ENCODE results near the gene NAT8. TPM values are rescaled to one million over a fixed set of nuclear protein-coding genes. Genes with fewer than 3 reads are reported as not detected.
"Not testable (repeated sequence)": the region's sequence is repeated elsewhere in the genome, so short reads cannot be mapped to it uniquely, and the experiment has no call there.

NAT8 gene
- total RNA-seq, 1 experiment from 2014 or later: not detected

DNA sequence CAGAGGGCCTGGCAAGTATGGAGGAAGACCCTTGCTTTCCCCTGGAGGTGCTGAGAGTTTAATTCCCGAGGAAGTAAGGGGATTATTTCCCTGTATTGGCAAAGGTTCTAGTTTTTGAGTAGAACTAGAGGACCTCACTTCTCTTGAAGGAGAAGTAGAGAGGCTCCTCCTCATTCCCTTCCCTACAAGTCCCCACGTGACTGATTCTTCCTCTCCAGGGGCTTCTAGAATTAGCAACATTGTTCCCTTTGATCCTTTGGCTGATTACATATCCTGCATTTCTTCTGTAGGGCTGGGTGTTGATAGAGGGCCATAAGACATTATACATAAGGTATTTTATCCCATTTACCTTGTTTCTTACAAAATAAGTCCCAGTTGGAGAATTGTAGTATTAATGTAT lies 35.8 kb upstream of the NAT8 start:
- POLR2A ChIA-PET (ENCODE audit: low non-redundant PET); H3K4me1 ChIP-seq (ENCODE audit: insufficient read depth, low read length, poor library complexity, severe bottlenecking); H3K27ac ChIP-seq (ENCODE audit: low read depth, low read length, poor library complexity, severe bottlenecking); CTCF ChIA-PET; H3K36me3 ChIP-seq (ENCODE audit: insufficient read depth, low read length, poor library complexity, severe bottlenecking); H3K9me3 ChIP-seq (ENCODE audit: low read depth, low read length, poor library complexity, severe bottlenecking); DNase-seq (ENCODE audit: low spot score); H3K4me3 ChIP-seq (ENCODE audit: low read depth, low read length, poor library complexity, severe bottlenecking); H3K27me3 ChIP-seq (replicated peaks; ENCODE audit: insufficient read depth, low read depth, low read length, poor library complexity); BruUV-seq (replicated peaks); intact Hi-C loops (cut with micrococcal nuclease; ENCODE audit: unreplicated experiment): not testable (repeated sequence)

DNA sequence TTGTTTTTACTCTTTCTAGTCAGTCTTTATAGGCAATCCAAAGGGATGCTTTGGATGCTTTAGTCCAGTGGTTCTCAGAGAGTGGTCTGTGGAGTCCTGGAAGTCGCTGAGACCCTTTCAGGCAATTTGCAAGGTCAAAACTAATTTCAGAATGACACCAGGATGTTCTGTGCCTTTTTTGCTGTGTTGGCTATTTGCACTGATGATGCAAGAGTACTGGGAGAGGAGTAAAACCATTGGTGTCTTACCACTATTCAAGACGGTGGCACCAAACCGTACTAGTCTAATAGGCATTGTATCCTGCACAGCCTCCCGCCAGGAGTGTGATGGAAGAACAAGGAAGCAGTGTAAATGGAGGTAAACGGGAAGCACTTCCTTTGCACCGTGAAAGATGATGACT lies 34.0 kb upstream of the NAT8 start:
- DNase-seq (ENCODE audit: low spot score); CTCF ChIA-PET: not testable (repeated sequence)
- POLR2A ChIA-PET (ENCODE audit: low non-redundant PET): interaction anchor here (0.7 kb wide), 1 partner anchor 473 kb away, joined by 6 read pairs; no protein-coding TSS in a partner anchor

DNA sequence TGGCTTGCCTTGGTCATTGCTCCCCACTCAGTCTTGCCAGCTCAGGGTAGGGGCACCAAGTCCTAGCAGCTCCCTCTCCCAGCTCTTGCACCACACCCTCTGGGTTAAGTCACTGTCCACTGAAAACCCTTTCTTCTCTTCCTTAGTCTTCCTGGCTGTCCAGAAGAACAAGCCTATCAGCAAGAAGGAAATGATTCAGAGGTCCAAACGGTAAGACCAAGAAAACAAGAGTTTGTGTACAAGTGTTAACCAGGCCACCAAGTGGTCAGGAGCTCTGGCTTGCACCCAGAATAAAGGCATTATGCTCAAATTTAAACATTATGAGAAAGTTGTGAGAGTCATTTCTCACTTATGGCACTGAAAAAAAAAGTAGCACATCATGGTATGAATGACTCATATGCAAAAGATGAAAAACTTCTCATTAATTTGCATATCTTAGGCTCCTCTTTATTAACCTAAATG lies 32.5 kb upstream of the NAT8 start:
- CTCF ChIA-PET; H3K4me1 ChIP-seq (ENCODE audit: insufficient read depth, low read length, poor library complexity, severe bottlenecking); H3K27ac ChIP-seq (ENCODE audit: low read depth, low read length, poor library complexity, severe bottlenecking); DNase-seq (ENCODE audit: low spot score); BruUV-seq (replicated peaks); H3K4me3 ChIP-seq (ENCODE audit: low read depth, low read length, poor library complexity, severe bottlenecking); POLR2A ChIA-PET (ENCODE audit: low non-redundant PET); intact Hi-C loops (cut with micrococcal nuclease; ENCODE audit: unreplicated experiment); H3K9me3 ChIP-seq (ENCODE audit: low read depth, low read length, poor library complexity, severe bottlenecking); H3K27me3 ChIP-seq (replicated peaks; ENCODE audit: insufficient read depth, low read depth, low read length, poor library complexity); H3K36me3 ChIP-seq (ENCODE audit: insufficient read depth, low read length, poor library complexity, severe bottlenecking): not testable (repeated sequence)

More for the DNA sequence above, 34.0 kb upstream of the NAT8 start:
- H3K9me3 ChIP-seq (ENCODE audit: low read depth, low read length, poor library complexity, severe bottlenecking); H3K4me3 ChIP-seq (ENCODE audit: low read depth, low read length, poor library complexity, severe bottlenecking); BruUV-seq (replicated peaks); H3K36me3 ChIP-seq (ENCODE audit: insufficient read depth, low read length, poor library complexity, severe bottlenecking); H3K27ac ChIP-seq (ENCODE audit: low read depth, low read length, poor library complexity, severe bottlenecking); H3K27me3 ChIP-seq (replicated peaks; ENCODE audit: insufficient read depth, low read depth, low read length, poor library complexity); intact Hi-C loops (cut with micrococcal nuclease; ENCODE audit: unreplicated experiment); H3K4me1 ChIP-seq (ENCODE audit: insufficient read depth, low read length, poor library complexity, severe bottlenecking): not testable (repeated sequence)

DNA sequence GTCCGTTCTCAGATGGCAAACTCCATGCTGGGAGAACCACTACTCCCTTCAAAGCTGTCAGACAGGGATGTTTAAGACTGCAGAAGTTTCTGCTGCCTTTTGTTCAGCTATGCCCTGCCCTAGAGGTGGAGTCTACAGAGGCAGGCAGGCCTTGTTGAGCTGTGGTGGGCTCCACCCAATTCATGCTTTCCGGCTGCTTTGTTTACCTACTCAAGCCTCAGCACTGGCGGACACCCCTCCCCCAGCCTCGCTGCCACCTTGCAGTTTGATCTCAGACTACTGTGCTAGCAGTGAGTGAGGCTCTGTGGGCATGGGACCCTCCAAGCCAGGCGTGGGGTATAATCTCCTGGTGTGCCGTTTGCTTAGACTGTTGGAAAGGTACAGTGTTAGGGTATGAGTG lies 27.8 kb upstream of the NAT8 start:
- CTCF ChIA-PET; H3K4me3 ChIP-seq (ENCODE audit: low read depth, low read length, poor library complexity, severe bottlenecking); POLR2A ChIA-PET (ENCODE audit: low non-redundant PET); H3K27ac ChIP-seq (ENCODE audit: low read depth, low read length, poor library complexity, severe bottlenecking); H3K36me3 ChIP-seq (ENCODE audit: insufficient read depth, low read length, poor library complexity, severe bottlenecking); H3K27me3 ChIP-seq (replicated peaks; ENCODE audit: insufficient read depth, low read depth, low read length, poor library complexity); H3K9me3 ChIP-seq (ENCODE audit: low read depth, low read length, poor library complexity, severe bottlenecking); H3K4me1 ChIP-seq (ENCODE audit: insufficient read depth, low read length, poor library complexity, severe bottlenecking); DNase-seq (ENCODE audit: low spot score); BruUV-seq (replicated peaks); intact Hi-C loops (cut with micrococcal nuclease; ENCODE audit: unreplicated experiment): not testable (repeated sequence)

DNA sequence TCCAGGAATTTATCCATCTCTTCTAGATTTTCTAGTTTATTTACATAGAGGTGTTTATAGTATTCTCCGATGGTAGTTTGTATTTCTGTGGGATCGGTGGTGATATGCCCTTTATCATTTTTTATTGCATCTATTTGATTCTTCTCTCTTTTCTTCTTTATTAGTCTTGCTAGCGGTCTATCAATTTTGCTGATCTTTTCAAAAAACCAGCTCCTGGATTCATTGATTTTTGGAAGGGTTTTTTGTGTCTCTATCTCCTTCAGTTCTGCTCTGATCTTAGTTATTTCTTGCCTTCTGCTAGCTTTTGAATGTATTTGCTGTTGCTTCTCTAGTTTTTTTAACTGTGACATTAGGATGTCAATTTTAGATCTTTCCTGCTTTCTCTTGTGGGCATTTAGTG lies 25.0 kb upstream of the NAT8 start:
- CTCF ChIA-PET; intact Hi-C loops (cut with micrococcal nuclease; ENCODE audit: unreplicated experiment); POLR2A ChIA-PET (ENCODE audit: low non-redundant PET): not testable (repeated sequence)

DNA sequence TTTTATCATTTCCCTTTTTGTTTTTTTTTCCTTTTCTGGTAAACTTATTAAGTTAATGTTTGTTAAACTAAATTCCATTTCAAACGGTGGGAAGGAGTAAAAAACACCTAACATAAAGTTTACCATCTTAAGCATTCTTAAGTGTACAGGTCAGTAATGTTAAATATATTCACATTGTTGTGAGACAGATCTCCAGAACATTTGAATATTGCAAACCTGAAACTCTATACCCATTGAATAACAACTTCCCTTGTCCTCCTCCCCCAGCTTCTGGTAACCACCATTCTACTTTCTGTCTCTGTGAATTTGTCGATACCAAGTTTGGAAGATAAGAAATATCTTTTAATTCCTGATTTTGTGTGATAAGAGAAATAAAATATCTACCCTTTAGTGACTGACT lies 12.0 kb upstream of the NAT8 start:
- no peaks in the 10 kb centered on the region for H3K27me3 ChIP-seq (replicated peaks; ENCODE audit: insufficient read depth, low read depth, low read length, poor library complexity)
- ChIA-PET POLR2A (ENCODE audit: low non-redundant PET) (no interaction called here), CTCF (no interaction called here)
- H3K9me3 ChIP-seq (ENCODE audit: low read depth, low read length, poor library complexity, severe bottlenecking): no peaks in the 10 kb centered on the region
- H3K4me3 ChIP-seq (ENCODE audit: low read depth, low read length, poor library complexity, severe bottlenecking): no peak overlapping the region
- H3K36me3 ChIP-seq (ENCODE audit: insufficient read depth, low read length, poor library complexity, severe bottlenecking): no peaks in the 10 kb centered on the region
- H3K27ac ChIP-seq (ENCODE audit: low read depth, low read length, poor library complexity, severe bottlenecking): no peak overlapping the region
- BruUV-seq (replicated peaks): no TSS peak
- intact Hi-C loops (cut with micrococcal nuclease; ENCODE audit: unreplicated experiment): no loop called here
- TF ChIP-seq, protein P1, sequence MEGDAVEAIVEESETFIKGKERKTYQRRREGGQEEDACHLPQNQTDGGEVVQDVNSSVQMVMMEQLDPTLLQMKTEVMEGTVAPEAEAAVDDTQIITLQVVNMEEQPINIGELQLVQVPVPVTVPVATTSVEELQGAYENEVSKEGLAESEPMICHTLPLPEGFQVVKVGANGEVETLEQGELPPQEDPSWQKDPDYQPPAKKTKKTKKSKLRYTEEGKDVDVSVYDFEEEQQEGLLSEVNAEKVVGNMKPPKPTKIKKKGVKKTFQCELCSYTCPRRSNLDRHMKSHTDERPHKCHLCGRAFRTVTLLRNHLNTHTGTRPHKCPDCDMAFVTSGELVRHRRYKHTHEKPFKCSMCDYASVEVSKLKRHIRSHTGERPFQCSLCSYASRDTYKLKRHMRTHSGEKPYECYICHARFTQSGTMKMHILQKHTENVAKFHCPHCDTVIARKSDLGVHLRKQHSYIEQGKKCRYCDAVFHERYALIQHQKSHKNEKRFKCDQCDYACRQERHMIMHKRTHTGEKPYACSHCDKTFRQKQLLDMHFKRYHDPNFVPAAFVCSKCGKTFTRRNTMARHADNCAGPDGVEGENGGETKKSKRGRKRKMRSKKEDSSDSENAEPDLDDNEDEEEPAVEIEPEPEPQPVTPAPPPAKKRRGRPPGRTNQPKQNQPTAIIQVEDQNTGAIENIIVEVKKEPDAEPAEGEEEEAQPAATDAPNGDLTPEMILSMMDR (conservative IDR thresholded peaks at IDR 0.05; ENCODE audit: low read depth, low read length): no peak
- TF ChIP-seq EZH2 (IDR thresholded peaks at IDR 0.05; ENCODE audit: borderline replicate concordance, low read depth, low read length, poor library complexity, severe bottlenecking): no peak
- no peaks in the 10 kb centered on the region for H3K4me1 ChIP-seq (ENCODE audit: insufficient read depth, low read length, poor library complexity, severe bottlenecking)
- DNase-seq (ENCODE audit: low spot score): no peak

More for the DNA sequence above, 25.0 kb upstream of the NAT8 start:
- DNase-seq (ENCODE audit: low spot score); H3K4me1 ChIP-seq (ENCODE audit: insufficient read depth, low read length, poor library complexity, severe bottlenecking); H3K36me3 ChIP-seq (ENCODE audit: insufficient read depth, low read length, poor library complexity, severe bottlenecking); H3K4me3 ChIP-seq (ENCODE audit: low read depth, low read length, poor library complexity, severe bottlenecking); H3K27me3 ChIP-seq (replicated peaks; ENCODE audit: insufficient read depth, low read depth, low read length, poor library complexity); BruUV-seq (replicated peaks); H3K27ac ChIP-seq (ENCODE audit: low read depth, low read length, poor library complexity, severe bottlenecking); H3K9me3 ChIP-seq (ENCODE audit: low read depth, low read length, poor library complexity, severe bottlenecking): not testable (repeated sequence)
